Amniotic stem cell (primary cell): ENCODE data around the gene PAIP1.
"Not testable (repeated sequence)": the region's sequence is repeated elsewhere in the genome, so short reads cannot be mapped to it uniquely, and the experiment has no call there.

Experiments used
- DNase-seq: peaks from one replicate; lab custom pipeline; 2025; lab: John Stamatoyannopoulos, UW

PAIP1 gene

DNA sequence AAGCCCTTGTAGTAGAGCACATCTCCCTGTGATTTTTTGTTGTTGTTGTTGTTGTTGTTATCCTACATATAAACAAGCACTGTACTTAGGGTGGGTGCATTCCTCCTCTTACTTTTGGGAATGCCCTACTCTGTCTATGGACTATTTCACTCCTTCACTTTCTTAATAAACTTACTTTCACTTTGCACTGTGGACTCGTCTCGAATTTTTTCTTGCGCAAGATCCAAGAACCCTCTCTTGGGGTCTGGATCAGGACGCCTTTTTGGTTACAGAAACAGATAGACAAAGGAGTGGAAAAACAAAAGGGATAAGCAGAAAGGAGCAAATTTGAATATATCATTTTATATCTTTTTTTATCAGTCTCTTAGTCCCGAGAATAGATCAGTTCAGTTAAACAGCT lies 14.4 kb upstream of the PAIP1 start:
- no peak for DNase-seq

GRCh38 chr5:43570450-43571158 lies 13.7 kb upstream of the PAIP1 start:
- no peak for DNase-seq

DNA sequence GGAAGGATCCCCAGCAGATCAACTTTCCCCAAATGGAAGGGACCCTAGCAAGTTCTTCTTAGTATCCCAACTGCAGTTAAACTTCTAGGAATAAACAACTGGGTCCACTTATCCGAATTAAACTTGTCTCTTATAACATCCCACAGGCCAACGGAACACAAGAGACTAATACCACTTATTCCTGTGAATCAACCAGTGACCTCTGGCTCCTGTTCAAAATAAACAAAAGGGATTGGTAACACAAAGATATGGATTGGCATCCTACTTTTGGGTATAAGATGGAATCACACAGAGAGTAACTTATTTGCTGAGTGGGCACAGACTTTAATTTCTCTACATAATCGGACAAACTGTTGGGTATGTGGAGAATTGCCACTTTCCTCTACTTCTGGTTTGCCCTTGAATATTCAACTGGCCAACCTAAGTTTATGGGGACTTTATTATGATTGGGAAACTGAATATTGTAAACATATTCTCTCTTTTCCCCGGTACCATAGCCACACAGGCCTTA lies 12.4 kb upstream of the PAIP1 start:
- no peak for DNase-seq

GRCh38 chr5:43567967-43568366 lies 11.1 kb upstream of the PAIP1 start:
- DNase-seq, result no peak

DNA sequence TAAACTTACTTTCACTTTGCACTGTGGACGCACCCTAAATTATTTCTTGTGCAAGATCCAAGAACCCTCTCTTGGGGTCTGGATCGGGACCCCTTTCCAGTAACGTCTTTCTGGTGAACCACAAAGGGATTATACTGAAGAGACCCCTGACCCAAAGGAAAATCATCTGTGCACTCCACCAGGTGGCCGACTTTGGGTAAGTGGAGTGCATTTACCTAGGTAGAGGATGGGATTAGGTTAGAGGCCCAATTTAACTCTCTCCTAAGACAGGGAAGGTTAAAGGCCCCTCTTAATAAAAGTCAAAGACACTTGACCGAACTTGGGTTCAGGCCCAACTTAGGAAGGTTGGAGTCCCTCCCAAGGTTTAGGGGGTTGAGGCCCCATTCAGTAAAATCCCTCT lies 8.2 kb upstream of the PAIP1 start:
- DNase-seq, result no peak

- DNase-seq, result no peak
Observed at GRCh38 chr5:43564289-43564850, 7.5 kb upstream of the PAIP1 start.

DNA sequence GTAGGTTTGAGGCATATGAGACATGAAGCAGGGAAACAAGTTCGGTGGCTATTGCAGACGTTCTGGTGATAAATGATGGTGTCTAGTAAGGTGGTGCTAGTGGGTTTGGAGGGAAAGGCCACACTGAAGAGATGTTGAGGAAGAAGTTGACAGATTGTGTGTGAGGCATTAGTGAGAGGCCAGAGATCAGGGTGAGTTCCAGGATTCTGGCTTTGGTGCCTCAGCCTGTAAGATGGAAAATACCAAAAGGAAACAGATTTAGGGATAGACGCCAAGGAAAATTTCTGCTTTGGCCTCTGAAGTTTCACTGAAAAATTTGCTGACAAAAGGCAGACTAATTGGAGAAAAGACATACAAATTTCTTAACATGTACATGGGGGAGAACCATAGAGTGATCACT lies 6.4 kb upstream of the PAIP1 start:
- DNase-seq, result no peak

GRCh38 chr5:43561356-43561755 lies 4.5 kb upstream of the PAIP1 start:
- DNase-seq, result no peak

DNA sequence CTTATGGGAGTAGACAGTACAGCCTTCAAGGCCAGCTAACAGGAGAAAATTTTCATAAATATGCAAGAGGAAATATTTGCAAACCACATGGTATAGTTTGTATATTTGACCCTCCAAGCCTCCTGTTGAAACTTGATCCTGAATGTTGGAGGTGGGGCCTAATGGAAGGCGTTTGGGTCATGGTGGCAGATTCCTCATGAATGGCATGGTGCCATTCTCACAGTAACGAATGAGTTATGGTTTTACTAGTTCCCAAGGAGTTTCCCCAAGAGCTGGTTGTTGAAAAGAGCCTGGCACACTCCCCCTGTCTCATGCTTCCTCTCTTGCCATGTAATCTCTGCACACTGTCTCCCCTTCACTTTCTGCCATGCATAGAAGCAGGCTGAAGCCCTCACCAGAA lies 3.3 kb upstream of the PAIP1 start:
- DNase-seq, result no peak

- not testable (repeated sequence) for DNase-seq
Observed at GRCh38 chr5:43556607-43556856, 345 bp downstream of the PAIP1 start.

DNA sequence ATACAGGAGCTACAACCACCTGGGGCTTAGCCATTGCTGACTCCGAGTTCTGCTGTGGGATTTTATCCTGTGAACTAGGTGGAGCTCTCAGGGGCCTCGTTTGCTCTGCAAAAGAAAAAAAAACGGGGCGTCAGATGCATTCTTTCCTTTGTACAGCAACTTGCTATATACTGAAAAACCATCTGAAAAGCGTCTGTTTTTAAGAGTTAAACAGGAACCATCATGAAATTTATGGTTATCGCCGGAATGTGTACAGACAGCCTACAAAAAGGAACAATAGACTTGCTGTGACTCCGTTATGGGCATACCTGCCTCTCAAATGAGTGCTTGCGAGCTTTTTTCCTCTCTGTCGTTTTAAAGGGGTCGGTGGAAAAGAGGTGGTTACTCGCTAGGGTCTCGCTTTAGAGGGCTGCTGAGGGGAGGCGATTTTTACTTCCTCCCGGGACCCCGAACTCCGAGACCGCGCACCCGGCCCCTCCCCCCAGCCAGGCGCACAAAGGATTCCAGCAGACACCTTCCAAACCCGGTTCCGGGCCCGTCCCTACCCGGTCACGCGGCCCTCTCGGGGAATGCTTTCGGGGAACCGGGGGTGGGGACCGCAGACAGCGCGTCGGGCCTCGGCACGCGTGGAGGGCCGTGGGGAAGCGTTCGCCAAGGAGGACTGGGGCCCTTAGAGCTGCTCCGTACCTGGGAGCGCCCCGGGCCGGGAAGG lies 826 bp downstream of the PAIP1 start:
- DNase-seq, result no peak

GRCh38 chr5:43554497-43554896 lies 2.4 kb downstream of the PAIP1 start:
- no peak for DNase-seq

GRCh38 chr5:43553381-43553780 lies 3.5 kb downstream of the PAIP1 start:
- no peak for DNase-seq

DNA sequence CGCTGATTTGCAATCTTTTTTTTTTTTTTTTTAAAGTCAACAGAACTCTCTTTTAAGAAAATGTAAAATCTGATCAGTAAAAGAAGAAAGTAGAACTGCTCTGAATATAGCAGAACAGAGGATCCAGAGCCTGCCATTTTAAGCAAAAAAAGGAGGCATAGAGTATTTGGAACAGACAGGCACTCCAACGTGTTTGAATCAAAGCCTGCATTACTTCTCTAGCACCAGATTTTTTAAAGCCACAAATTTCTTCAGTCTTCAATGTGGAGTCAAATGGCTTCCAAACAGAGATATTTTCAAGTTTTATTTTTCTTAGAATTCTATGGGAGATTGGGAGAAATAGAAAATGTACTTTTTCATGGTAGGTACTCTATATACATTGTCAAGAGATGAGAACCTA lies 5.1 kb downstream of the PAIP1 start:
- DNase-seq, result no peak

- DNase-seq, result not testable (repeated sequence)
Observed at GRCh38 chr5:43549272-43549671, 7.6 kb downstream of the PAIP1 start.

GRCh38 chr5:43548358-43548757 lies 8.5 kb downstream of the PAIP1 start:
- DNase-seq, result no peak

- DNase-seq, result no peak
Observed at GRCh38 chr5:43547532-43547931, 9.3 kb downstream of the PAIP1 start.

- DNase-seq, result no peak
Observed at GRCh38 chr5:43543434-43543833, 13.4 kb downstream of the PAIP1 start.

- no peak for DNase-seq
Observed at GRCh38 chr5:43540746-43541145, 16.1 kb downstream of the PAIP1 start.

GRCh38 chr5:43536972-43537371 lies 19.9 kb downstream of the PAIP1 start:
- DNase-seq, result no peak

- no peak for DNase-seq
Observed at GRCh38 chr5:43533646-43534045, 23.2 kb downstream of the PAIP1 start.

DNA sequence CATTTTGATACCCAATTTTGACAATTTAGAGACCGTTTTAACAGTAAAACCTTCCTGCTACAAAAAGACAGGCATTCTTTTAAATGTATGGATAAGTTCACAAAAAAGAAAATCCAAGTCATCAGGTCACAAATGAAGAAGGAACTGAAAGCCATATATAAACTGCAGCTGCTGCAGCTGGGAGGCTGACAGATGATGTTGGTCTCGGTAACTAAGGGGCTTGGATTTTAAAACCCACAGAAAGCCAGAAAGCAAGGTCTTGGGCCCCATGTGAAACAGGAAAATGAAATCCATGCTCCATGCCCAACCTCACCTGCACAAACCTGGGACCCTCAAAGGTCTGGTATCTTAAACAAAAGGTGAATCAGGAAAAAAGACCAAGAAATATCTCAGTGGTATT lies 26.2 kb downstream of the PAIP1 start:
- no peak for DNase-seq

GRCh38 chr5:43523662-43524072 lies 33.2 kb downstream of the PAIP1 start:
- no peak for DNase-seq

- DNase-seq, result no peak
Observed at GRCh38 chr5:43520615-43521014, 36.3 kb downstream of the PAIP1 start.
